ENCODE results near the gene LSAMP.

DNA sequence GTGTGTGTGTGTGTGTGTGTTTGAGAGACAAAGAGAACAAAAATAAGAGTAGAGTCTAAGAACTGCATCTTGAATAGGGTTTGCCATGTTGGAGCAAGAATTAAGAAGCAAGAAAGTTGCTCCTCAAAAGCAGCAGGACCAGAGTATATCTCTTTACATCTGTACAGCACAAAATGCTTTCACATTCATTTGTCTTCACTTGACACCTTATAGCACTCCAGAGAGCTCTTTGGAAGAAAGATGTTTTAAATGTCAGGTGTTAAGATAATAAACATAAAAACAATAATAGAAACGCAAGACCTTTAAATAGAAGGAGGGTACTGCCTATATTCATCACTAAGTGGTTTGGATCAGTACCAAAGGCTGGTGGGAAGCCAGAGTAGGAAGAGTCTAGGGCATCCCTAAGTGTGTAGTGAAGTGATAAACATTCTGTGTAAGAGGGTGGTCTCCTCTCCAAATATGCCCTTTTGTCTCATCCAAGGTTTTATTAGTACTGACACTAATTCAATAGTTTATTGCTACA lies 19.1 kb upstream of the LSAMP start:
- TF ChIP-seq, protein P1, sequence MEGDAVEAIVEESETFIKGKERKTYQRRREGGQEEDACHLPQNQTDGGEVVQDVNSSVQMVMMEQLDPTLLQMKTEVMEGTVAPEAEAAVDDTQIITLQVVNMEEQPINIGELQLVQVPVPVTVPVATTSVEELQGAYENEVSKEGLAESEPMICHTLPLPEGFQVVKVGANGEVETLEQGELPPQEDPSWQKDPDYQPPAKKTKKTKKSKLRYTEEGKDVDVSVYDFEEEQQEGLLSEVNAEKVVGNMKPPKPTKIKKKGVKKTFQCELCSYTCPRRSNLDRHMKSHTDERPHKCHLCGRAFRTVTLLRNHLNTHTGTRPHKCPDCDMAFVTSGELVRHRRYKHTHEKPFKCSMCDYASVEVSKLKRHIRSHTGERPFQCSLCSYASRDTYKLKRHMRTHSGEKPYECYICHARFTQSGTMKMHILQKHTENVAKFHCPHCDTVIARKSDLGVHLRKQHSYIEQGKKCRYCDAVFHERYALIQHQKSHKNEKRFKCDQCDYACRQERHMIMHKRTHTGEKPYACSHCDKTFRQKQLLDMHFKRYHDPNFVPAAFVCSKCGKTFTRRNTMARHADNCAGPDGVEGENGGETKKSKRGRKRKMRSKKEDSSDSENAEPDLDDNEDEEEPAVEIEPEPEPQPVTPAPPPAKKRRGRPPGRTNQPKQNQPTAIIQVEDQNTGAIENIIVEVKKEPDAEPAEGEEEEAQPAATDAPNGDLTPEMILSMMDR (conservative IDR thresholded peaks at IDR 0.05; ENCODE audit: low read depth, low read length) = no peak
- TF ChIP-seq EZH2 (IDR thresholded peaks at IDR 0.05; ENCODE audit: low read length, unreplicated experiment) = no peak

All from PC-3 (cell line).